Kidney tubule cell (primary cell): ENCODE measurements around the gene YEATS4.
A peak's percentile ranks its signal among the peaks of the same experiment; 100 is the strongest.

Source experiments
- DNase-seq: peaks from one replicate; pipeline ENCODE4 v3.0.0-alpha.2; 2018; ENCODE audit warnings: low spot score

The YEATS4 gene

GRCh38 chr12:69392179-69392928 is 32.8 kb downstream of the YEATS4 start:
- peak; percentile 20 for DNase-seq

- peak; percentile 35 for DNase-seq
These were observed 36.5 kb downstream of the YEATS4 start for GRCh38 chr12:69396041-69396440.

DNA sequence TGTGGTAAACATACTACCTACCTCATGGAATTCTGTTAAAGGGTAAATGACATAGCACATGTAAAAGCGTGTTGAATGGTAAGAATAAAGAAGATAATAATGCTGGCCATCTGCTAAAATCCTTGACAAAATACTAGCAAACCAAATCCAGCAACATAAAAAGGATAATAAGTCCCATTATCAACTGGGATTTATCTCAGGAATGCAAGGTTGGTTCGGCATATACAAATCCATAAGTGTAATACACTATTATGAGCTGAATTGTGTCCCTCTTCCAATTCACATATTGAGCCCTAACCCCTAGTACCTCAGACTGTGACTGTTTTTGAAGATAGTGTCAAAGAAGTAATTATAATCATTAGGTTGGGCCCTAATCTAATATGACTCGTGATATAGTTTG is 37.4 kb downstream of the YEATS4 start:
- no peak for DNase-seq

GRCh38 chr12:69397978-69398377 is 38.4 kb downstream of the YEATS4 start:
- no peak for DNase-seq

DNA sequence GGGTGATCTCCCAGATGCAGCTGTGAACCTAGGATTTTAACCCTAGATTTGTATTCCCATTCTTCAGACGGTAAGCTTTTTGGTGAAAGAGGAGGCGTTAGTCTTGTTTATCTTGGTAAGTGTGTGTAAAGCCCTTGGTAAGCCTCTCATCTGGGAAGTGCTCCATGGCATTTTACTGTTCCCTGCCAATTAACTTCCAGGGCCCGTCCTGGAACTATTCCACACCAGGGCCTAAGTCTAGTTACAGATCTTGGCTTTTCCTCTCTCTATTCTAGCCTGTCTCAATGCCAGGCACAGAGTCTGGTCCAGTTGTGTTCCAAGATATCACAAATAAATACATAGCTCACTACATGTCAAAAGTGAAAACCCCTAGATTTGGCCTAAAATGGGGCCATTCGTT is 42.4 kb downstream of the YEATS4 start:
- DNase-seq: no peak

DNA sequence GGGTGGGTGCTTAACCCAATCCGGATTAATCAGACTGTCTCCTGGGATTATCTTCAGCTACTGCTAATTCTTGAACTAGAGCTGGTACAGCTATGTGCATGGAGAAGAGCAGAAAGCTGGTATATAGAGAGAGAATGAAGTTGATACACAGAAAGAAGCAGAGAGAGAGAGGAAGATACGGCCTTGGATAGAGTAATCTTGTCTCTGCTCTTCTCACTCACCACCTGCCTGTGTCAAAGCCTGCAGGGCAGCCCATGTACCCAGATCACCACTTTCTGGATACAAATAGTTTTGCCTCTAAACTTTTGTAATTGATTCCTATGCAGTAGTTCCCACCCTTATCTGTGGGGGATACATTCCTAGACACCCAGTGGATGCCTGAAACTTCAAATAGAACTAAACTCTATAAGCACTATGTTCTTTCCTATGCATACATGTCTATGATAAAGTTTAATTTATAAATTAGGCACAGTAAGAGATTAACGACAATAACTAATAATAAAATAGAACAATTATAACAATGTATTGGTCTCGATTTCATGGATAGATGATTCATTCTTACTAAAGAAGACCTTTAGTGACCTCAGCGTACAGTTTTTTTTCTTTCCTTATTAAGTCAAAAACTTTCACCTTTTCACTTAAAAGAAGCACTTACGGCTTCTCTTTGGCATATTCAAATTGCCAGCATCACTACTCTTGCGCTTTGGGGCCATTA is 45.5 kb downstream of the YEATS4 start:
- DNase-seq: no peak

DNA sequence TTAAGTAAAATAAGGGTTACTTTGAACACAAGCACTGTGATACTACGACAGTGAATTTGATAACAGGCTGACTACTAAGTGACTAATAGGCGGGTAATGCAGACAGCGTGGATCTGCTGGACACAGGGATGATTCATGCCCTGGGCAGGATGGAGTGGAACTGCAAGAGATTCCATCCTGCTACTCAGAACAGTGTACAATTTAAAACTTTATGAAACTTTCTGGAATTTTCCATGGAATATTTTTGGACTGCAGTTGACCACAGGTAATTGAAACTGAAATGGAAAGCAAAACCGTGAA is 46.0 kb downstream of the YEATS4 start:
- DNase-seq: peak; percentile 94

DNA sequence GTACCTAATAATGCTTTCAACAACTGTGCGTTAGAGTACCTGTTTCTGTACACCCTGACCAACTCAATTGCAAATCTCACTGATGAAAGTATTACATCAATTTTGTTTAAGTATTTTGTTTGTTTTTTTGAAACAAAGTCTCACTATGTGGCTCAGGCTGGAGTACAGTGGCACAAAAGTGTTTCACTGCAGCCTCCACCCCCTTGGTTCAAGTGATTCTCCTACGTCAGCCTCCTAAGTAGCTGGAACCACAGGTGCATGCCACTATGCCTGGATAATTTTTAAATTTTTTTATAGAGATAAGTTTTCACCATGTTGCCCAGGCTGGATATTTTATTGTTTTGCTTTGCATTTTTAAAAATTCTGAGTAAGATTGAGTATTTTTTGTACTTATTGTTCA is 46.7 kb downstream of the YEATS4 start:
- DNase-seq: no peak

- no peak for DNase-seq
These were observed 51.0 kb downstream of the YEATS4 start for GRCh38 chr12:69410571-69410970.

GRCh38 chr12:69412655-69413054 is 53.1 kb downstream of the YEATS4 start:
- no peak for DNase-seq

DNA sequence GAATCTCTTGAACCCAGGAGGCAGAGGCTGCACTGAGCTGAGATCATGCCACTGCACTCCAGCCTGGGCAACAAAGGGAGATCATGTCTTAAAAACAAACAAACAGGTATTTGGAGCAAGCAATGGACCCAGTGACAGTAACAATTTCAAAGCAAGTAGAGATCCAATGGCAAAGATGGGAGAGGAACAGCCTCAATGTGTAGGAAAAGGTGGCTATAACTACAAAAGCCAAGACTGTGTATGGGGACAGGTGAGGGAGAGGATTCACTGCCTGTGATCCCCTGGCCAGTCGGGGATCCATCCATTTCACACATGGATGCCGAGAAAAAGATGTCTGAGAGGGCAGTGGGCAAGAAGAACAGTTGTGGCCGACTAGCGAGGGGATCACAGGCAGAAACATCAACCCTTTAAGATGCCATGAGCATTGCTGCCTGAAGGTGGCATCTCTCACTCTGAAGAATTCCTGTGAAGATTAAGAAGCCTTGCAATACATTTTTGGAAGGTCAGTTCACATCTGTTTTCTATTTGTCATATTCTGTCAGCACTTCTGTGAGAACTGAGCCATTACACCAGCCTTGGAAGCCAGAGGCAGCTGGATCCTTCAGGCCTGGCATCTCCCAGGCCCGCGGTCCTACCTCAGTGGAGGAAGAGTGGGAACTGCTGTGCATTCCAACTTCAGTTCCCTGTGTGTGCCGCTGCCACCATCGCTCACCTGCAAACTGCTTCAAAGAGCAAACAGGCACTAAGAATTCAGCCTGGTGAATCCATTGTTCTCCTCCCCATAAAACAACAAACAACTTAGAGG is 56.1 kb downstream of the YEATS4 start:
- DNase-seq: peak; percentile 60

- no peak for DNase-seq
These were observed 57.7 kb downstream of the YEATS4 start for GRCh38 chr12:69417231-69417630.

GRCh38 chr12:69417741-69418167 is 58.2 kb downstream of the YEATS4 start:
- no peak for DNase-seq

DNA sequence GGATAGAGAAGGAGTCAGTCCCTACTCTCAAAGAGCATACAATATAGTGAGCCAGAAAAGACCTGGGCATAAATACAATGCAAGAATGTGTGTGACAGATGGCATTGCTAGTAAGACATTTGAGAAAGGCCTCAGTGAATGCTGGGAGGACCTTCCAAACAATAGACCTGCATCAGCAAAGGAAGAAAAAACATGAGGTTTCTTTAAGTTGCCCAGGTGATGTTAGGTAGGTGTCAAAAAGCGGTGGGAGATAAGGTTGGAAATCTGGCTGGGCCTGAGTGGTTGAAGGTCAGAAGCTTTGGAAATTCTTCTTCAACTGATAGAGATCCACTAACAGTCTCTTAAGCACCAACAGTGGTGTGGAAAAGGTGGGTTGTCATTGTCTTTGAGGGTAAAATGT is 60.2 kb downstream of the YEATS4 start:
- no peak for DNase-seq

- DNase-seq: peak; percentile 12
These were observed 62.0 kb downstream of the YEATS4 start for GRCh38 chr12:69421548-69421947.

DNA sequence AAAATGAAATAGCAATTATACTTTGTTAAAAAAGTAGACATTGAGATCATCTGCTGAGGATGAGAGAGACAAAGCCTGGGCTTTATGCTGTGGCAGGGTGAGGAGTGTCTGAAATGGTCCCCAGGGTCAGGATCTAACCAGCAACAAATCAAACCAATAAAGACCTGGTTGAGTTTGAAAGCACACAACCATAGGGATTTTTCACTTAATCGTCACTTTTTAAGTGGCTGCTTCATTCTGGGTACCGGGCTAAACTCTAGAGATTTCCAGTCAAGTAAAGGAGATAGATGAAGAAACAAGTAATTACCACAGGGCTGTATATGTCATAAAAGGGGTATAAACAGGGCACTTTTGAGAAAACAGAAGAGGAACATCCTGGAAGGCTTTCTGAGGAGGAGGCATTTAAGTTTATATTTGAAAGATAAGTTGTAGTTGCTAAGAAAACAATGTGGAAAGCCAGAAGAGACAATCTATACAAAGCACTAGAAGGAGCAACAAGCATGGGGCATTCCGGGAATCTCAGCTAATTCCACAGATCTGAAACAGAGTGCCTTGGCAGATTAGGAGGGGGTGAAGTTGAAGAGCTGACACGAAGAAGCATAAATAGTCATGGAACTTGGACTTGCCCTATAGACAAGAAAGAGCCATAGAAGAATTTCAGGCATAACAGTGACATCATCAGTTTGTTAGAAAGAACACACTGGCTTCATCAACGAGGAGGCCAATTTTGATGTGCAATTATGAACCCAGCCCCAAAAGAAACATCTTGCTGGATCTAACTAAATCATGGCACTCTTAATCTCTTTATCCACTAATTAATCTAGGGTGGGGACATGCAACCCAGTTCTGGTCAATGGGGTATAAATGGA is 63.7 kb downstream of the YEATS4 start:
- no peak for DNase-seq

- no peak for DNase-seq
These were observed 65.9 kb downstream of the YEATS4 start for GRCh38 chr12:69425417-69425816.

DNA sequence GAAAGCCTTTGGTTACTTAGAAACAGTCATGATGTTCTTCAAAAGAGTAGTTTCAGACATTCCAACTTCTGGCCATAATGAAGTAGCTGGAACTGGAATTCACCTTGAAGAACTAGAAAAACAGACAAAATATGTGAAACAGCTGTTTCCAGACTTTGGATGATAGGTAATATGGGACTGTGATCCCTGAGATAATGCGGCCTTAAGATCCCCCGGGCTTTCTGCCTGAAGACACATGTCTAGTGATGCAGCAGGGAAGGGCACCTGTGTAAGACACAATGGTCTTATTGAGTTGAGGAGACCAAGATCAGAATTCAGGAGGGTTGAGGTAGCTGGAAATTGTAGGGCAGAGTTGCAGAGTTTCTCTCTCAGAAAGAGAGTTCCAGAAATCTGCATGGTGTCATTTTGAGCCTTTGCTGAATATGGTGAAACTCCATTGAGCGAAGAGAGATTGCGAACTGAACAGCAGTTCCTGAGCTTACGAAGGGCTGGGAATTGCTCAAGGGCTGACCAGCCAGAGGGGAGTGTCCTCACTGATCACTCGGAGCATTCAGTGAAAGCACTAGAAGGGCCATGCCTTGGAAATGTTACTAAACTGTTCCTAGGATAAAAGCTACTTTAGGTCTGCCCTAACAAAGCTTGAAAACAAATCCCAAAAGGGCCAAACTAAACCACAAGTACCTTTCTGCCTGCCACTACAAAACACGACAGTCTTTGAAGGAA is 69.0 kb downstream of the YEATS4 start:
- no peak for DNase-seq

DNA sequence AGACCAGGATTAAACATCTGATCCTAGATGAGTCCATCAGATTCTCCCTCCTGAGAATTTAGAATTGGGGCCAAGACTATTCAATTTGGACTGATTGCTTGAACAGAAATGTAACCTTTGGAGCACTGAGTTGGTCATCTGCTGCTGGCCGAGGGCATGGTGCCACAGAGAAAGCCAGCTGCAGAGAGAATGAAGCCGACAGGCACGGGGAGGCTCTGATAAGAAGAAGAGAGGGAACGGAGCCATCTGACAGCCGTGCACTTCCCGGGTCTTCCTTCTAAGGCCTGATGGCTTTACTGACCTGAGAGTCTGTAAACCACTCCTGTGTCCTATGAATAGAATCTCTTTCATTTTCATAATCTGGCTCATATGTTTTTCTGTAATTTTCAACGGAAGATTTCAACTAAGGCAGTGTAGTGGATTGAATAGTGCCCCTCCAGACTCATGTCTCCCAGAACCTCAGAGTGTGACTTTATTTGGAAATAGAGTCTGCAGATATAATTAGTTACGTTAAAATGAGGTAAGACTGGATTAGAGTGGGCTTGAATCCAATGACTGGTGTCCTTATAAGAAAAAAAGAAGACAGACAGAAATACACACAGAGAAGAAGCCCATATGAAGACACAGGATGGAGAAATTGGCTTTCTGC is 71.5 kb downstream of the YEATS4 start:
- DNase-seq: no peak

DNA sequence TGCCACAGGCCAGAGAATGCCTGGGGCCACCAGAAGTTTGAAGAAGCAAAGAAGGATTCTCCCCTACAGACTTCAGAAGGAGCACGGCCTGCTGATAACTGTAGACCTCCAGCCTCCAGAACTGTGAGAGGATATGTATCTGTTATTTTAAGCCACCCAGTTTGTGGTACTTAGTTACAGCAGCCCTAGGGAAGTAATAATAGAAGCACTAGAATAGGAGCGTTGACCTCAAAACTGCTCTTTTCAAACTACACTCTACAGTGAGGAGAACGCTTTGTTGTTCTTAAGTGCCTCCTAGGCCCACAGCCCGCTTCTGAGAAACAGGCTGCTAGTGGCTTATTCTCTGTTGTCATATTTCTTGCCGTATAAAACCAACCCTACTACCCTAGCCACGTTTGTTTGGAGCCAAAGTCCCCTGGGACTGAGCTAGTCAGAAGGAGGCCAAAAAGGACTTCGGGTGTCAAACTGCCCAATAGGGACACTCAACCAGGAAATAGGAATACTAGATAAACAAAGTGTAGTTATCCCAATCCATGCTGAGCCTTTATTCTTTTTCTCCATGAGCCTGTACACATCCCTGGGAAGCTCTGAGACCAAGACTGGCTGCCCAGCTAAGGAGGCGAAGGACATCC is 72.2 kb downstream of the YEATS4 start:
- no peak for DNase-seq
